Erythroblast (primary cell): ENCODE measurements around the gene AGPS.

Source experiments
- GATA1 ChIP-seq: IDR thresholded peaks from 2 replicates; pipeline ENCODE4 v1.6.1; 2011; ENCODE audit warnings: low read depth, mild to moderate bottlenecking, control low read depth, low read length, moderate library complexity
- POLR2A ChIP-seq: IDR thresholded peaks from 2 replicates; pipeline ENCODE4 v1.6.1; 2011; ENCODE audit warnings: mild to moderate bottlenecking, low read length

- TF ChIP-seq POLR2A (no peak), GATA1 (no peak)
Measured at GRCh38 chr2:177352441-177353186, 40.0 kb upstream of the AGPS start.
